Muscle of arm (tissue), 12 donors: ENCODE measurements around the gene LRRC2. TPM values are rescaled to one million over a fixed set of nuclear protein-coding genes. Genes with fewer than 3 reads are reported as not detected.
"Not testable (repeated sequence)": the region's sequence is repeated elsewhere in the genome, so short reads cannot be mapped to it uniquely, and the experiment has no call there.

Source experiments
- DNase-seq: peaks from one replicate; pipeline ENCODE4 v3.0.0-alpha.2; 2013
- polyA plus RNA-seq, 12 donors: library from polyadenylated mRNA; unstranded; fragments of 120-200 nt; gene quantifications; one replicate each; pipeline ENCODE4 v1.2.1, GENCODE V29; 2013; ENCODE audit not compliant: insufficient read length in 12 of 12

Gene LRRC2
- polyA plus RNA-seq, 12 donors: 2.2 to 6.6 (median 4.2) TPM; not detected in 1

DNA sequence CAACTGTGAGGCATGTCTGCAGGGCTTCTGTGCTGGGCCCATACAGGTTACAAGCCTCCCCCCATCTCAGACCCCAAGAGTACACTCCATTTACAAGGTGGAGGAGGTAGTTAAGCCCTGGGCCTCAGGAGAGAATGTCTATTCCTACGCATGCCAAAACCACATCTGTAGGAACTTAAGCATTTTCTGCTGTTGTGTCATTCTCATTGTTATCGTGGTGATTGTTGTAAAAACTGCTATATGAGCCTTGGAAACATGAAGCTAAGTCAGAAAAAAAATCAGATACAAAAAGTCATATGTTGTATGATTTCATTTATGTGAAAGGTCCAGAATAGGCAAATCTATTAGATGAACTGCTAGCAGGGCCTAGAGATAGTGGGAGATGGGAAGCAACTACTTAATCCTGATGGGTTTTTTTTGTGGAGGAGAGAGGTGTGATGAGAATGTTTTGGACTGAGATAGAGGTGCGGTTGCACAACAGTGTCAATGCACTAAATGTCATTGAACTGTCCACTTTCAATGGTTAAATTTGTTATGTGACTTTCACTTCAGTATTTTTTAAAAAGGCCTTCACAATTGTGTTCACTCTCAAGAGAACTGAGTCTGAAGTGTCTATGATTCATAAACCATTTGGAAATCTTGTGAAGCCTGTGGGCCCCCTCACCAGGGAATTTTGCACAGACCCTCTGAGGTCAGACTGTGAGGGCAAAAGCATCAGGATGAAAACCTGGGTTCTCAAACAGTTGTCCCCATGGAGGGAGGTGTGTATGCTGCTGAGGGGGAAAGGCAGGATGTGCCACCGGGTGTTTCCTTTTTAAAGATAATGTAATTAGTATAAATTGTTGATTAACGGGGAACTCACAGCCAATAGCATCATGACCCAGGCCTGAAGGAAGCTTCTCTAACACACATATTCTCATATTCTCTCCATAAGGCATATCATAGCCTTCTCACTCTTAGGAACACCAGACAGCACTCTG, 65.2 kb downstream of the LRRC2 start:
- no peak for DNase-seq

DNA sequence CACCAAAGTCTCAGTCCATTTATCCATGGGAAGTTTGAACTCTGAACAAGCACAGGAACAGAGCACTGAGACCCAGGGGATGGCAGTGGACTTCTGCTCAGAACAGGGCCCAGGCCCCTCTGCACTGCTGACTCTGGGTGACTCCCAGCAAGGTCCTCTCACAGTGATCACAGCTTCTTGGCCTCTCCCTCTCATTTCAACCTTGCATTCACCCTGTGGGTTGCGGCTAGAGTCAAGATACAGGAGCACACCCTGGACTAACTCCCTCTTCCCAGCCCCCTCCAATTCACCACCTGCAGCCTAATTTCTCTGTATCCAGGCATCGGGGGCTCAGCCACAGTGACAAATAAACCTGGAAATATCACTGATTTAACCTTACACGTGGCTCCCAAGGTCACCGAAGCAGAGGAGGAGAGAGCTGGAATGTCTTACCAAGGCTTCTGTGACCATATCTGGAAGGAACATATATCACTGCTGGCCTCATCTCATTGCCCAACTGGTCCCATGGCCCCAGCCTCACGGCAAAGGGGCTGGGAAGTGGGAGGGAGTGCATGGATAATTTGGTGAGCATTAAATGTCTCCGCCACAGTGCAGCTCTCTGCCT, 67.1 kb downstream of the LRRC2 start:
- DNase-seq: no peak

GRCh38 chr3:46497556-46498265, 68.4 kb downstream of the LRRC2 start, which contains the start of gene RTP3:
TSS of gene RTP3 (plus strand) at chr3:46497976. CDS start at chr3:46498063, 87 bp downstream.
- DNase-seq: no peak

DNA sequence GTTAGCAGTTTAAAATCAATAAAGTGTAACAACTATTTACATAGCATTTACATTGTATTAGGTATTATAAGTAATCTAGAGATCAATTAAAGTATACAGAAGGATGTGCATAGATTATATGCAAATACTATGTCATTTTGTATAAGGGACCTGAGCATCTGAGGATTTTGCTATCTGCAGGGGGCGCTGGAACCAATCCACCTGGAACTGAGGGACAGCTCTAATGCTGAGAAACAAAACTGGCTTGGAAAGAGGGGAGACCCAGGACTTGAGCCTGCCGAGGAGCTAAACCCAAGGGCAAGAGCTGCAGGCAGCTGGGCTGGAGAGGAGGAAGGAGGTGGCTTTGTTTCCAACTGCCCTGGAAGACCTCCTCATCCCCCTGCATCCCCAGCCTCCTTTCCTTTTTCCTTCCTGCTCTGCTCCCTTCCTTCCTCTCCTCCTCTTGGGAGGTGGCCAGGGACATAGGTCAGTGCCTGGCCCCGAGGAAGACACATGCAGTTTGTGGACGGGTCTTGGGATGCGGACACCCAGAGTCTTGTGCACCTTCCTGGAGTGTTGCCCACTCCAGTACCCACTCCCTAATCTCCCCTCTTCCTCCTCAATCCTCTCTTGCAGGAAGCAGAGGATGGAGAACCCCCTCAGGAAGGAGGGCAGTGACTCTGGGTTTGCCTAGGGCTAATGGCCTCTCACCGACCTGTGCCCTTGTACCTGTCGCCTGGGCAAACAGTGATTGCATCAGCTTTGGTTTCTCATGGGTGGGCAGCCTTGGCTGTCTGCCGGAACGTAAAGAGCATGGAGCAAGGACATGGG, 69.2 kb downstream of the LRRC2 start:
- DNase-seq: no peak

GRCh38 chr3:46495901-46496456, 70.1 kb downstream of the LRRC2 start:
- no peak for DNase-seq

- DNase-seq: not testable (repeated sequence)
Observed at GRCh38 chr3:46494491-46494890, 71.6 kb downstream of the LRRC2 start.

- no peak for DNase-seq
Observed at GRCh38 chr3:46492890-46493547, 73.1 kb downstream of the LRRC2 start.

- DNase-seq: no peak
Observed at GRCh38 chr3:46491089-46492070, 74.7 kb downstream of the LRRC2 start.

DNA sequence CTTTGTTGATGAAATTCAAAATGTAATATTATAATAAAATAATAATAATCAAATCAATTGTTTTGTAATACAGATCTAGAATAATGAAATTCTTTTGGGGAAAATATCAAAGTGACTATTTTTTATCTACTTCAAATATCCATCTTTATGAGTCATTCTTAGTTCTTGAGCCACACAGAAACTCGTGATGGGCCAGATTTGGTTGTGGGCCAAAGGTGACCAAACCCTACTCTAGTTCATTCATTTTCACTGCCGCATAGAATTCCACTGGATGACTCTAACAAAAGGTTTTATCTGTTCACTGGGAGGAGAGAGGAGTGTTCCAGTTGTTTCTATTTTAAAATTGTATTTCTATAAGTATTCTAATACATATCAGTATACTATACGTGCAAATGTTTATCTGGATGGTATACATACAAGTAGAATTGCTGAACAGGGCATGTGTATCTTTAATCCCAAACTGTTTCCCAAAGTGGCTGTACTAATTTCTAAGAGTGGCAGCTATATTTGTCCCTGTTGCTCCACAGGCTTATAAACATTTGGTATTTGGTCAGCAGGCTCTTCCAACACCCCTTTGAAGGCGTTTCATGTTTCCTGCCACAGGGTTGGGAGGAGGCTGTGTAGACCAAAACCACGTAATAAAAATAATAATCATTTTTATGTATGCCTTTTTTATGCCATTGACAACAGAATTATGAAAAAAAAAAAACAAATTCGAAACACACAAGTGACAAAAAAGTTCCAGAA, 75.6 kb downstream of the LRRC2 start:
- no peak for DNase-seq

DNA sequence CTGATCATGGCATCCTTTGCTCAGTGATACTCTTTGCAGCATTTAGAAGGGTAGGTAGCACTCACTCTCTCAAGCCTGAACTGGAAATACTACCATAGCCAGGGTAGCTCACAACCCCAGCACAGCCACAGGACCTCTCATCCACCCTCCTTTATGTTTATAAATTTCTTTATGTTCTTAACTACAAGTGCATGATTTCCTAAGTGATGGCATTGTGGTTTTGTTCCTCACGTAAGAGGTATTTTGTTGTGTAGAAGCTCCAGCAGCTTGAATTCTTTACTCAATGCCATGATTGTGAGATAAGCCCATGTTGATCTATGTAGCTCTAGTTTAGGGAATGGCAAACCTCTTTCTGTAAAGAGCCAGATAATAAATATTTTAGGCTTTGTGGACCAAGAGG, 76.2 kb downstream of the LRRC2 start:
- no peak for DNase-seq

GRCh38 chr3:46489381-46489780, 76.7 kb downstream of the LRRC2 start:
- no peak for DNase-seq

- peak; percentile 89 for DNase-seq
Observed at GRCh38 chr3:46488735-46489361, 77.3 kb downstream of the LRRC2 start.

DNA sequence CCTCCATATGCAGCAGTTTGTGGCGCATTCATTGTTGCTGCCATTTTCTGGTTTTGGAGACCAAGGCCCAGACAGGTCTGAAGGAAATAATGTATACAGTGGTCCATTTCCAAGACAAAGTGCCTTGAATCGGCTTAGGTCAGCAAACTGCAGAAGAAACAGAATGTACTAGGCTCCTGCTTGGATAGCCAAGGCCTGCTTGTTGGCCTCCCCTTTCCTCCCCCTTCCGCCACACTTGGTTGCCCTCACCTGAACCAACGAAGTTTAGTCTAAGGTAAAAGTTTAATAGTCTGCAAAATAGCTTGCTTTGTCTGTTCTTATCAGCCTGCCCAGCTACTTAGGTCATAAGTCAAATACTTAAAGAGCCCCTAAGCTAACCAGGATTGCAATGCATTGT, 80.3 kb downstream of the LRRC2 start:
- no peak for DNase-seq

- no peak for DNase-seq
Observed at GRCh38 chr3:46484911-46485778, 81.0 kb downstream of the LRRC2 start.

- no peak for DNase-seq
Observed at GRCh38 chr3:46484388-46484787, 81.7 kb downstream of the LRRC2 start.

DNA sequence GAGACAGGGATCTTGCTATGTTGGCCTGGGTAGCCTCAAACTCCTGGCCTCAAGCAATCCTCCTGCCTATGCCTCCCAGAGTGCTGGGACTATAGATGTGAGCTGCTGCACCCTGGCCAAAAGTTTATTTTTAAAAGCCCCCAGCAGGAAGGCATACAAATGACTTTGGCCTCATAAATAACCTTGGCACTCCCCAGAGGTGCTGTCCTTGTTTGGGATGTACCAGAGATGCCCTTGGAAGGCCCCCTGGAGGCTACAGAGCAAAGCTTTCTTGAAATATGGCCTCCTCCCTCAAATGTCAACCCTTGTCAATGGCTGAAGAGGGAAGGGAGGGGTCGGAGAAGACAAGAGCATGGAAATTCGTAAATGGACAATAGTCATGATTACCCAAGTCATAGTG, 82.3 kb downstream of the LRRC2 start:
- DNase-seq: no peak
